ENCODE results near the gene IDH3B.

GRCh38 chr20:2680046-2680445, 16.0 kb upstream of the IDH3B start:
- TF ChIP-seq CTCF (IDR thresholded peaks at IDR 0.05), result no peak
- no peak for TF ChIP-seq POLR2A (IDR thresholded peaks at IDR 0.05)

All from sigmoid colon (tissue), 3 donors.